HepG2 (cell line): ENCODE results near the gene TRIM28. TPM values are rescaled to one million over a fixed set of nuclear protein-coding genes. Genes with fewer than 3 reads are reported as not detected.

Source experiments
- ATF7 ChIP-seq, 2 experiments: fragments of 450-650 bp in 1 of 2; sonication (generic) in 1 of 2; formaldehyde crosslinking in 1 of 2; IDR thresholded peaks; 2 replicates each; pipeline versions ENCODE4 v1.4.0 to v1.6.1; 2016 to 2020; ENCODE audit warnings: antibody characterized with exemption in 1 of 2, mild to moderate bottlenecking in 1 of 2, missing genetic modification reagents in 1 of 2
- EP300 ChIP-seq, 3 experiments: sonication (generic) in 1 of 3; formaldehyde crosslinking in 1 of 3; IDR thresholded peaks; 2 replicates each; pipeline versions ENCODE4 v1.5.1 to v1.6.1; 2011 to 2020; ENCODE audit warnings: low read depth in 2 of 3, low read length in 2 of 3, borderline replicate concordance in 1 of 3, improper control_type of control experiment in 1 of 3, mild to moderate bottlenecking in 1 of 3, missing genetic modification reagents in 1 of 3, moderate library complexity in 1 of 3
- HOXA3 ChIP-seq: sonication (generic); formaldehyde crosslinking; IDR thresholded peaks from 2 replicates; pipeline ENCODE4 v1.5.0; 2020; ENCODE audit warnings: missing genetic modification reagents
- PHF21A ChIP-seq: sonication (generic); formaldehyde crosslinking; IDR thresholded peaks from 2 replicates; pipeline ENCODE4 v1.5.0; 2020; ENCODE audit warnings: mild to moderate bottlenecking, missing genetic modification reagents
- PRMT3 ChIP-seq: sonication (generic); formaldehyde crosslinking; IDR thresholded peaks from 2 replicates; pipeline ENCODE4 v1.8.1; 2022; ENCODE audit warnings: low read depth, mild to moderate bottlenecking, moderate library complexity, missing genetic modification reagents, borderline replicate concordance
- SNAPC2 ChIP-seq: sonication (generic); formaldehyde crosslinking; IDR thresholded peaks from 2 replicates; pipeline ENCODE4 v1.8.1; 2022; ENCODE audit warnings: mild to moderate bottlenecking, missing genetic modification reagents
- SOX5 ChIP-seq: IDR thresholded peaks from 2 replicates; pipeline ENCODE4 v1.6.1; 2016; ENCODE audit warnings: borderline replicate concordance
- TEAD2 ChIP-seq: sonication (generic); formaldehyde crosslinking; IDR thresholded peaks from 2 replicates; pipeline ENCODE4 v1.9.0; 2021; ENCODE audit warnings: missing genetic modification reagents
- YEATS2 ChIP-seq: sonication (generic); formaldehyde crosslinking; IDR thresholded peaks from 2 replicates; pipeline ENCODE4 v1.4.0; 2020; ENCODE audit warnings: missing genetic modification reagents, borderline replicate concordance
- ZNF589 ChIP-seq: sonication (generic); formaldehyde crosslinking; conservative IDR thresholded peaks from 2 replicates; pipeline ENCODE4 v1.8.0; 2022; ENCODE audit warnings: mild to moderate bottlenecking, moderate library complexity, missing genetic modification reagents
- polyA plus RNA-seq, 8 experiments: library from polyadenylated mRNA; depleted of rRNA in 3 of 8; stranded (reverse) in 7 of 8; unstranded in 1 of 8; fragments of >200 nt; fragmentation: Illumina TruSeq in 4 of 8; extraction: Trizol in 4 of 8; gene quantifications; 2 replicates each; pipeline versions ENCODE4 v1.2.1 to v1.2.3, GENCODE V29; 2011 to 2016; ENCODE audit warnings: low read depth in 4 of 8, missing spikeins in 1 of 8, mixed read lengths in 1 of 8; ENCODE audit not compliant: insufficient read depth in 1 of 8
- total RNA-seq, 5 experiments: library from RNA; depleted of rRNA; stranded (reverse); fragments of >200 nt; fragmentation: Illumina TruSeq; extraction: Trizol; gene quantifications; 2 replicates each; pipeline ENCODE4 v1.2.3, GENCODE V29; 2016; ENCODE audit warnings: low read depth in 1 of 5
- TF ChIP-seq, protein P1 (sequence below): sonication (generic); formaldehyde crosslinking; IDR thresholded peaks from 2 replicates; pipeline ENCODE4 v1.4.0; 2020; ENCODE audit warnings: missing genetic modification reagents
- TF ChIP-seq, protein P2 (sequence below): IDR thresholded peaks from 2 replicates; pipeline ENCODE4 v1.6.1; 2016
- TF ChIP-seq, protein P3 (sequence below): sonication (generic); formaldehyde crosslinking; IDR thresholded peaks from 2 replicates; pipeline ENCODE4 v1.5.0; 2020; ENCODE audit warnings: missing genetic modification reagents, mild to moderate bottlenecking, borderline replicate concordance
- TF ChIP-seq, protein P4 (sequence below): IDR thresholded peaks from 2 replicates; pipeline ENCODE4 v1.6.1; 2016; ENCODE audit warnings: missing genetic modification reagents, missing compliant biosample characterization
- TF ChIP-seq, protein P5 (sequence below): sonication (generic); formaldehyde crosslinking; IDR thresholded peaks from 2 replicates; pipeline ENCODE4 v1.5.0; 2020; ENCODE audit warnings: missing genetic modification reagents, mild to moderate bottlenecking, borderline replicate concordance

Gene TRIM28
- total and polyA plus RNA-seq, 2 of the 13 experiments (the other 11 are each of a cell fraction or from before 2014, with no cell fraction given) = 361 to 439 TPM

DNA sequence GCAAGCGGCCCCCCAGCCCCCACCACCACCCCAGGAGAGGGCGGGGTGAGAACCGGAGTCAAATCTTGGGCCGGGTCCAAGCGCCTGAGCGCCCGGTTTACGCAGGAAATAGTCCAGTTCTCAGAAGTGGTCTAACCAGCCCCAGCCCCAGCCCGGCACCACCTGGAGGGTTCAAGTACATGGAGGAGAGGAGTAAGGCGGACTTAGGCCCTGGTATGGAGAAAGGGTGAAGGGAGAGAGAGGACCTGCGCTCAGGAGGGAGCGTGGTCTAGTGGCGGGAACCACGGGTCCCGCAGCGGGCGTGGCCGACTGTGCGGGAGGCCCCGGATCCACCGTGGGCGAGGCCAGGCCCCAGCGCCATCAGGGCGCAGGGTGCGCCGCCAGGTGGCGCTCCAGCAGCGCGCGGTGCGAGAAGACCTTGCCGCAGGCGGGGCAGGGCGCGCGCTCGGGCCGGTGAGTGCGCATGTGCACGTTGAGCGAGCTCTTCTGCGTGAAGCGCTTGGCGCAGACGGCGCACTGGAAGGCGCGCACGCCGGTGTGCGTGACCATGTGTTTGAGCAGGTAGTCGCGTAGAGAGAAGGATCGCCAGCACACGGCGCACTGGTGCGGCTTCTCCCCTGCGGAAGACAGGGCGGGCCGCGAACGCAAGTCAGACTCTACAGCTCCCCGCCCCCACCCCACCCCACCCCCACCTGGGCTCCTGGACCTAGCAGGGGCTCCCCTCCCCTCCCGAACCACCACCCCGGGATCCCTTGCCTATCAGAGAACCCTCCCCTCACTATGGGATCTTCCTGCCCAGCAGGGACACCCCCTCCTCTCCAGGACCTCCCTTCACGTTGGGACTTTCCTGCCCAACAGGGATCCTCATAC, 29.9 kb upstream of the TRIM28 start (continued):
- TF ChIP-seq, protein P1, sequence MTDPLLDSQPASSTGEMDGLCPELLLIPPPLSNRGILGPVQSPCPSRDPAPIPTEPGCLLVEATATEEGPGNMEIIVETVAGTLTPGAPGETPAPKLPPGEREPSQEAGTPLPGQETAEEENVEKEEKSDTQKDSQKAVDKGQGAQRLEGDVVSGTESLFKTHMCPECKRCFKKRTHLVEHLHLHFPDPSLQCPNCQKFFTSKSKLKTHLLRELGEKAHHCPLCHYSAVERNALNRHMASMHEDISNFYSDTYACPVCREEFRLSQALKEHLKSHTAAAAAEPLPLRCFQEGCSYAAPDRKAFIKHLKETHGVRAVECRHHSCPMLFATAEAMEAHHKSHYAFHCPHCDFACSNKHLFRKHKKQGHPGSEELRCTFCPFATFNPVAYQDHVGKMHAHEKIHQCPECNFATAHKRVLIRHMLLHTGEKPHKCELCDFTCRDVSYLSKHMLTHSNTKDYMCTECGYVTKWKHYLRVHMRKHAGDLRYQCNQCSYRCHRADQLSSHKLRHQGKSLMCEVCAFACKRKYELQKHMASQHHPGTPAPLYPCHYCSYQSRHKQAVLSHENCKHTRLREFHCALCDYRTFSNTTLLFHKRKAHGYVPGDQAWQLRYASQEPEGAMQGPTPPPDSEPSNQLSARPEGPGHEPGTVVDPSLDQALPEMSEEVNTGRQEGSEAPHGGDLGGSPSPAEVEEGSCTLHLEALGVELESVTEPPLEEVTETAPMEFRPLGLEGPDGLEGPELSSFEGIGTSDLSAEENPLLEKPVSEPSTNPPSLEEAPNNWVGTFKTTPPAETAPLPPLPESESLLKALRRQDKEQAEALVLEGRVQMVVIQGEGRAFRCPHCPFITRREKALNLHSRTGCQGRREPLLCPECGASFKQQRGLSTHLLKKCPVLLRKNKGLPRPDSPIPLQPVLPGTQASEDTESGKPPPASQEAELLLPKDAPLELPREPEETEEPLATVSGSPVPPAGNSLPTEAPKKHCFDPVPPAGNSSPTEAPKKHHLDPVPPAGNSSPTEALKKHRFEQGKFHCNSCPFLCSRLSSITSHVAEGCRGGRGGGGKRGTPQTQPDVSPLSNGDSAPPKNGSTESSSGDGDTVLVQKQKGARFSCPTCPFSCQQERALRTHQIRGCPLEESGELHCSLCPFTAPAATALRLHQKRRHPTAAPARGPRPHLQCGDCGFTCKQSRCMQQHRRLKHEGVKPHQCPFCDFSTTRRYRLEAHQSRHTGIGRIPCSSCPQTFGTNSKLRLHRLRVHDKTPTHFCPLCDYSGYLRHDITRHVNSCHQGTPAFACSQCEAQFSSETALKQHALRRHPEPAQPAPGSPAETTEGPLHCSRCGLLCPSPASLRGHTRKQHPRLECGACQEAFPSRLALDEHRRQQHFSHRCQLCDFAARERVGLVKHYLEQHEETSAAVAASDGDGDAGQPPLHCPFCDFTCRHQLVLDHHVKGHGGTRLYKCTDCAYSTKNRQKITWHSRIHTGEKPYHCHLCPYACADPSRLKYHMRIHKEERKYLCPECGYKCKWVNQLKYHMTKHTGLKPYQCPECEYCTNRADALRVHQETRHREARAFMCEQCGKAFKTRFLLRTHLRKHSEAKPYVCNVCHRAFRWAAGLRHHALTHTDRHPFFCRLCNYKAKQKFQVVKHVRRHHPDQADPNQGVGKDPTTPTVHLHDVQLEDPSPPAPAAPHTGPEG (CRISPR knock-in tag) = peak; percentile 53; the same call in 1 of the 2 replicates
- peak; percentile 78; the same call in 1 of the 2 replicates for TF ChIP-seq ZNF589 (CRISPR knock-in tag)
- no peak for TF ChIP-seq TEAD2 (CRISPR knock-in tag)
- TF ChIP-seq, protein P2, sequence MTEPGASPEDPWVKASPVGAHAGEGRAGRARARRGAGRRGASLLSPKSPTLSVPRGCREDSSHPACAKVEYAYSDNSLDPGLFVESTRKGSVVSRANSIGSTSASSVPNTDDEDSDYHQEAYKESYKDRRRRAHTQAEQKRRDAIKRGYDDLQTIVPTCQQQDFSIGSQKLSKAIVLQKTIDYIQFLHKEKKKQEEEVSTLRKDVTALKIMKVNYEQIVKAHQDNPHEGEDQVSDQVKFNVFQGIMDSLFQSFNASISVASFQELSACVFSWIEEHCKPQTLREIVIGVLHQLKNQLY (CRISPR knock-in tag) = peak; percentile 50; the same call in 1 of the 2 replicates
- TF ChIP-seq, protein P3, sequence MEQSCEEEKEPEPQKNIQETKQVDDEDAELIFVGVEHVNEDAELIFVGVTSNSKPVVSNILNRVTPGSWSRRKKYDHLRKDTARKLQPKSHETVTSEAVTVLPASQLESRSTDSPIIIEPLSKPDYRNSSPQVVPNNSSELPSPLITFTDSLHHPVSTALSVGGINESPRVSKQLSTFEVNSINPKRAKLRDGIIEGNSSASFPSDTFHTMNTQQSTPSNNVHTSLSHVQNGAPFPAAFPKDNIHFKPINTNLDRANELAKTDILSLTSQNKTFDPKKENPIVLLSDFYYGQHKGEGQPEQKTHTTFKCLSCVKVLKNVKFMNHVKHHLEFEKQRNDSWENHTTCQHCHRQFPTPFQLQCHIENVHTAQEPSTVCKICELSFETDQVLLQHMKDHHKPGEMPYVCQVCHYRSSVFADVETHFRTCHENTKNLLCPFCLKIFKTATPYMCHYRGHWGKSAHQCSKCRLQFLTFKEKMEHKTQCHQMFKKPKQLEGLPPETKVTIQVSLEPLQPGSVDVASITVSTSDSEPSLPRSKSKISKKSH (CRISPR knock-in tag) = 0 out of 2 replicates have a peak, but pooled peaks have one; percentile 48
- TF ChIP-seq, protein P4, sequence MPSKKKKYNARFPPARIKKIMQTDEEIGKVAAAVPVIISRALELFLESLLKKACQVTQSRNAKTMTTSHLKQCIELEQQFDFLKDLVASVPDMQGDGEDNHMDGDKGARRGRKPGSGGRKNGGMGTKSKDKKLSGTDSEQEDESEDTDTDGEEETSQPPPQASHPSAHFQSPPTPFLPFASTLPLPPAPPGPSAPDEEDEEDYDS (CRISPR knock-in tag) = peak; percentile 62; the same call in 1 of the 2 replicates
- peak; percentile 46; the same call in 1 of the 2 replicates for TF ChIP-seq SOX5 (CRISPR knock-in tag)
- TF ChIP-seq PRMT3 (CRISPR knock-in tag) = peak; percentile 86; the same call in 1 of the 2 replicates
- TF ChIP-seq, protein P5, sequence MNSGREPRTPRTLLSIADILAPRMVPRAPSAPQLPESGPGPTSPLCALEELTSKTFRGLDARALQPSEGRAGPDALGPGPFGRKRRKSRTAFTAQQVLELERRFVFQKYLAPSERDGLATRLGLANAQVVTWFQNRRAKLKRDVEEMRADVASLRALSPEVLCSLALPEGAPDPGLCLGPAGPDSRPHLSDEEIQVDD (CRISPR knock-in tag) = peak; percentile 29; the same call in 1 of the 2 replicates
- peak; percentile 74 for TF ChIP-seq YEATS2 (CRISPR knock-in tag)
- TF ChIP-seq PHF21A (CRISPR knock-in tag) = no peak
- TF ChIP-seq EP300 (IDR thresholded peaks at IDR 0.05; ENCODE audit: low read depth in 2 of 2, low read length in 2 of 2) = no peak
- TF ChIP-seq EP300 (CRISPR knock-in tag; IDR thresholded peaks at IDR 0.05; ENCODE audit: borderline replicate concordance) = peak; percentile 17; the same call in 1 of the 2 replicates
- TF ChIP-seq HOXA3 (CRISPR knock-in tag) = peak; percentile 94
- TF ChIP-seq ATF7 (IDR thresholded peaks at IDR 0.05) = no peak
- no peak for TF ChIP-seq ATF7 (CRISPR knock-in tag; IDR thresholded peaks at IDR 0.05)
- TF ChIP-seq SNAPC2 (CRISPR knock-in tag) = no peak
